OCI-LY7 (cell line): Measurements from ENCODE around the gene APOF. TPM values are rescaled to one million over a fixed set of nuclear protein-coding genes. Genes with fewer than 3 reads are reported as not detected.

Experiments
- BruUV-seq: library from RNA; stranded (reverse); fragments of 400-500 nt; replicated peaks from 2 replicates; lab custom pipeline; 2021; lab: Mats Ljungman, UMichigan
- CTCF ChIA-PET: fragments of 300-600 bp; sonication (Branson Sonifier 250); formaldehyde crosslinking; loops from one replicate; lab custom pipeline; 2022; ENCODE audit warnings: antibody characterized with exemption; ENCODE audit not compliant: unreplicated experiment; lab: Charles Lee
- POLR2A ChIA-PET: fragments of 300-600 bp; sonication (Branson Sonifier 250); formaldehyde crosslinking; loops from one replicate; lab custom pipeline; 2022; ENCODE audit warnings: antibody characterized with exemption; lab: Charles Lee
- DNase-seq: peaks from one replicate; pipeline ENCODE4 v3.0.0-alpha.2; 2015; ENCODE audit warnings: low spot score
- H2AFZ ChIP-seq: fragments of 200-600 bp; sonication (generic), shearing (Covaris generic); 2 replicates; pipeline ENCODE4 v1.6.1; 2014; ENCODE audit warnings: mild to moderate bottlenecking, antibody characterized with exemption, low read length, moderate library complexity
- H3K27ac ChIP-seq: fragments of 200-600 bp; sonication (generic); 2 replicates; pipeline ENCODE4 v1.5.1; 2014; ENCODE audit warnings: mixed run types, low read depth, mild to moderate bottlenecking, moderate library complexity, low read length, inconsistent platforms; ENCODE audit not compliant: poor library complexity, severe bottlenecking
- H3K36me3 ChIP-seq: fragments of 200-600 bp; sonication (generic); 2 replicates; pipeline ENCODE4 v1.6.1; 2014; ENCODE audit warnings: mild to moderate bottlenecking, antibody characterized with exemption, low read length, moderate library complexity, mixed read lengths; ENCODE audit not compliant: insufficient read depth
- H3K4me1 ChIP-seq: fragments of 200-600 bp; sonication (generic); 2 replicates; pipeline ENCODE4 v1.5.1; 2014; ENCODE audit warnings: mild to moderate bottlenecking, low read length; ENCODE audit not compliant: insufficient read depth, poor library complexity, severe bottlenecking
- H3K4me2 ChIP-seq: fragments of 200-600 bp; sonication (generic); 2 replicates; pipeline ENCODE4 v1.6.1; 2014; ENCODE audit warnings: mild to moderate bottlenecking, low read length
- H3K4me3 ChIP-seq: fragments of 200-600 bp; sonication (generic); 2 replicates; pipeline ENCODE4 v1.5.1; 2014; ENCODE audit warnings: mild to moderate bottlenecking, low read depth, low read length; ENCODE audit not compliant: poor library complexity, severe bottlenecking
- H3K79me2 ChIP-seq: fragments of 200-600 bp; sonication (generic); 2 replicates; pipeline ENCODE4 v1.6.1; 2016; ENCODE audit warnings: low read depth, mild to moderate bottlenecking, low read length, moderate library complexity, mixed read lengths; ENCODE audit not compliant: insufficient read depth
- H3K9me2 ChIP-seq: fragments of 200-600 bp; sonication (generic); 2 replicates; pipeline ENCODE4 v1.6.1; 2016; ENCODE audit warnings: mild to moderate bottlenecking, low read length, mixed read lengths; ENCODE audit not compliant: insufficient read depth
- H3K9me3 ChIP-seq: fragments of 200-600 bp; sonication (generic); 2 replicates; pipeline ENCODE4 v1.6.1; 2014; ENCODE audit warnings: mild to moderate bottlenecking, mixed run types, low read length, mixed read lengths
- H4K20me1 ChIP-seq: fragments of 200-600 bp; sonication (generic); 2 replicates; pipeline ENCODE4 v1.6.1; 2014; ENCODE audit warnings: mild to moderate bottlenecking, antibody characterized with exemption, low read length, moderate library complexity, mixed read lengths; ENCODE audit not compliant: insufficient read depth
- CTCF ChIP-seq: fragments of 200-600 bp; sonication (generic); conservative IDR thresholded peaks from 2 replicates; pipeline ENCODE4 v1.5.1; 2014; ENCODE audit warnings: mild to moderate bottlenecking, antibody characterized with exemption, low read length, moderate library complexity, mixed read lengths
- EZH2phosphoT487 ChIP-seq: fragments of 200-600 bp; sonication (generic); IDR thresholded peaks from 2 replicates; pipeline ENCODE4 v1.6.1; 2018; ENCODE audit warnings: low read depth, borderline replicate concordance, mild to moderate bottlenecking, mixed run types, antibody characterized with exemption, low read length, moderate library complexity, mixed read lengths
- intact Hi-C: fragments of 100-400 bp; cut with micrococcal nuclease; formaldehyde crosslinking; loops from one replicate; pipeline ENCODE4 v1.10.0; 2022; ENCODE audit not compliant: unreplicated experiment
- total RNA-seq, 2 experiments: library from RNA; depleted of rRNA in 1 of 2; stranded (reverse); fragments of >200 nt in 1 of 2; shearing (Covaris generic) in 1 of 2; gene quantifications; 2 replicates each; pipeline ENCODE4 v1.2.3, GENCODE V29; 2014 to 2022

Gene APOF
- total RNA-seq, 2 experiments from 2014 or later, result 0.16 to 0.38 TPM

GRCh38 chr12:56359851-56360767 lies 2.5 kb downstream of the APOF start, which contains the start of gene STAT2:
Gene STAT2, minus strand, starts transcription at chr12:56360107. Its CDS starts 3,536 bp downstream, at chr12:56356571.
- peaks cover 29% of the 10 kb centered on the region for H3K79me2 ChIP-seq
- H3K27ac ChIP-seq, result peak within 1 kb of the TSS; percentile 53
- ChIA-PET CTCF (interaction anchor here (0.6 to 3.1 kb wide), 12 partner anchors 13 to 232 kb away, joined by 3 to 21 read pairs (median 4); partner anchors contain the start of genes ESYT1, IL23A and TIMELESS), POLR2A (interaction anchor here (0.6 to 7.6 kb wide), 32 partner anchors 10 to 973 kb away, joined by 3 to 116 read pairs (median 4); partner anchors contain the start of genes CNPY2, ESYT1, IL23A and ORMDL2)
- peaks cover 39% of the 10 kb centered on the region for H3K4me1 ChIP-seq
- H3K9me3 ChIP-seq, result no peaks in the 10 kb centered on the region
- H4K20me1 ChIP-seq, result no peaks in the 10 kb centered on the region
- H3K4me2 ChIP-seq, result peak within 1 kb of the TSS; percentile 91
- intact Hi-C loops, result loop anchor here (1.0 to 2.0 kb wide), 5 partner anchors 15 to 104 kb away; partner anchors contain the start of genes IL23A and TIMELESS
- peak within 1 kb of the TSS; percentile 95 for H3K4me3 ChIP-seq
- H3K9me2 ChIP-seq, result no peaks in the 10 kb centered on the region
- peak; percentile 100 for DNase-seq
- peak within 1 kb of the TSS; percentile 54; the same call in 1 of the 2 replicates for H2AFZ ChIP-seq
- no TSS peak for BruUV-seq
- no peak for TF ChIP-seq CTCF
- no peak for TF ChIP-seq EZH2phosphoT487
- H3K36me3 ChIP-seq, result peaks cover 13% of the 10 kb centered on the region

DNA sequence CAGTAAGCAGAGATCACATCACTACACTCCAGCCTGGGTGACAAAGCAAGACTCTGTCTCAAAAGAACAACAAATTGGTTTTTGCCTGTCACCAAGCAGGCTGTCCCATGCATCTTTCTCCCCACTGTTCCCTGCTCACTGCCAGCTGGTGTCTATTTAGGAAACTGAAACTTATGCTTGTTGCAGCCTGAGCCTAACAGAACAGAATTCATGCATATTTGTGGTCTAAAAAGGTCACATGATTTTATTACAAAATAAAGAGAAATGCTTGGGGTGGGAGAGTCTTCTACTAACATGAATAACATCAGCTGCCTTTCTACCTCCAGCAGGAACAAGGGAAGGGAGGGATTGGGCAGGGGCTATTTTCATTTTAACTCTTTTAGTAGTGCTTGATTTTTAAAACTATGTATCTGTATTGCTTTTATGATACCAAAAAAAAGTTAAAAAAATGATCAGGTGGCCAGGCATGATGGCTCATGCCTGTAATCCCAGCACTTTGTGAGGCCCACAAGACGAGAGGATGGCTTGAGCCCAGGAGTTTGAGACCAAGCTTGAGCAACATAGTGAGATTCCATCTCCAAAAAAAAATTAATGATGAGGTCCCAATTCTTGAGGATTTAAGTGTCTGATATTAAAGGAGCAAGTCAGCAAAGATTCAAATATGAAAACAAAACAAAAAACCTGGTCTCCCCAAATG lies 3.7 kb downstream of the APOF start:
- BruUV-seq, result no TSS peak
- POLR2A ChIA-PET, result interaction anchor here (0.5 to 7.6 kb wide), 25 partner anchors 9 to 704 kb away, joined by 3 to 116 read pairs (median 5); partner anchors contain the start of genes CNPY2, IL23A, PAN2 and TIMELESS
- Histone ChIP-seq H3K27ac (peak overlapping the region; percentile 53), H3K4me1 (peaks cover 39% of the 10 kb centered on the region), H4K20me1 (no peaks in the 10 kb centered on the region), H3K36me3 (peaks cover 24% of the 10 kb centered on the region), H2AFZ (peak overlapping the region; percentile 35; the same call in 1 of the 2 replicates), H3K9me3 (no peaks in the 10 kb centered on the region), H3K4me2 (peak overlapping the region; percentile 91), H3K9me2 (no peaks in the 10 kb centered on the region), H3K4me3 (peak overlapping the region; percentile 95), H3K79me2 (peaks cover 29% of the 10 kb centered on the region)
- DNase-seq, result peak; percentile 40
- TF ChIP-seq EZH2phosphoT487, result no peak
- no peak for TF ChIP-seq CTCF
- CTCF ChIA-PET, result interaction anchor here (1.1 to 3.1 kb wide), 3 partner anchors 20 to 105 kb away, joined by 4 to 21 read pairs (median 4); partner anchors contain the start of gene IL23A
- intact Hi-C loops, result no loop called here
